ENCODE data around the gene PARD3B. TPM values are rescaled to one million over a fixed set of nuclear protein-coding genes. Genes with fewer than 3 reads are reported as not detected.

Gene PARD3B
- total and polyA plus RNA-seq, 2 of the 13 experiments (the other 11 are each of a cell fraction or from before 2014, with no cell fraction given), result 0.71 to 2.3 TPM

- Histone ChIP-seq H3K4me2 (ENCODE audit: low read depth, low read length) (no peak overlapping the region), H3K27ac (ENCODE audit: extremely low read length, insufficient read depth, low read length) (no peak overlapping the region), H3K27me3 (ENCODE audit: control insufficient read depth in 1 of 2, insufficient read depth in 2 of 2, low read length in 2 of 2) (no peaks in the 10 kb centered on the region), H2AFZ (ENCODE audit: low read length) (no peak overlapping the region), H3K9me3 (ENCODE audit: low read length) (peaks cover 29% of the 10 kb centered on the region), H3K9ac (ENCODE audit: insufficient read depth, low read depth, low read length) (no peak overlapping the region), H3K79me2 (ENCODE audit: insufficient read depth, low read length) (no peaks in the 10 kb centered on the region), H4K20me1 (ENCODE audit: insufficient read depth, low read length) (no peaks in the 10 kb centered on the region), H3K4me1 (ENCODE audit: insufficient read depth, low read length) (peaks cover 14% of the 10 kb centered on the region), H3K36me3 (replicated peaks in 1 of 2; ENCODE audit: control insufficient read depth in 1 of 2, insufficient read depth in 2 of 2, low read length in 2 of 2) (no peaks in the 10 kb centered on the region), H3K4me3 (replicated peaks in 1 of 3; ENCODE audit: insufficient read depth in 1 of 3, low read depth in 2 of 3, low read length in 3 of 3) (no peak overlapping the region)
- FAIRE-seq (no peak), DNase-seq (ENCODE audit: low spot score) (peak; percentile 29), ATAC-seq (no peak; the same call in 2 of the 3 replicates)
- no TSS peak for BruUV-seq (replicated peaks)
- WGBS (ENCODE audit: low lambda C conversion rate), result 35% methylated on average over 10 of the region's 10 CpGs
- TF ChIP-seq MEIS1 (CRISPR knock-in tag; IDR thresholded peaks at IDR 0.05; ENCODE audit: borderline replicate concordance), result no peak
- no peak for TF ChIP-seq FOSL1 (CRISPR knock-in tag; IDR thresholded peaks at IDR 0.05; ENCODE audit: borderline replicate concordance)
- peak; percentile 35; the same call in 1 of the 2 replicates for TF ChIP-seq HOMEZ (CRISPR knock-in tag; IDR thresholded peaks at IDR 0.05; ENCODE audit: low read depth)
- TF ChIP-seq ZNF256 (CRISPR knock-in tag; conservative IDR thresholded peaks at IDR 0.05), result no peak
- no peak for TF ChIP-seq ZNF383 (CRISPR knock-in tag; IDR thresholded peaks at IDR 0.05; ENCODE audit: borderline replicate concordance)
- no peak for TF ChIP-seq TEAD3 (CRISPR knock-in tag; optimal IDR thresholded peaks at IDR 0.05; ENCODE audit: borderline replicate concordance)
- peak; percentile 48; the same call in 1 of the 2 replicates for TF ChIP-seq FOSL2 (CRISPR knock-in tag; IDR thresholded peaks at IDR 0.05)
- ChIA-PET CTCF (ENCODE audit: low intra/inter-chr PET ratio, low total read pairs) (no interaction called here), POLR2A (no interaction called here)
- in situ Hi-C loops (cut with HindIII; ENCODE audit: extremely low pct_ligation_motif_present, low pct_unique_long_range_greater_than_20kb) (no loop called here), intact Hi-C loops (cut with micrococcal nuclease; ENCODE audit: unreplicated experiment) (no loop called here)
These were observed 479.7 kb downstream of the PARD3B start for GRCh38 chr2:205024822-205025518.

Measured in HepG2 (cell line).